Measurements from ENCODE around the gene NUDT5. TPM values are rescaled to one million over a fixed set of nuclear protein-coding genes. Genes with fewer than 3 reads are reported as not detected.

Gene NUDT5
- 10 to 100 TPM; 30.7 to 79.3 (median 42.3) TPM for total RNA-seq

GRCh38 chr10:12195603-12196506, at the start of gene NUDT5, which contains the start of gene CDC123:
NUDT5 (minus strand) TSS chr10:12195891; CDS start chr10:12186291, 9,600 bp downstream.
CDC123 (plus strand) TSS chr10:12196188; CDS start chr10:12196246, 58 bp downstream.
- 0% methylated on average over 44 to 45 of the region's 62 CpGs for WGBS, 2 donors
- Histone ChIP-seq H3K27ac (peak within 1 kb of the TSS; percentile 76 to 96 (median 90)), H3K4me3 (peak within 1 kb of the TSS; percentile 56 to 95 (median 80)), H3K27me3 (no peaks in the 10 kb centered on the region), H3K9me3 (no peaks in the 10 kb centered on the region), H3K4me1 (peaks cover 21 to 62% (median 28%) of the 10 kb centered on the region in 3 donors), H3K36me3 (peaks cover 0 to 45% (median 0%) of the 10 kb centered on the region in 3 donors)
- DNase-seq, result peak; percentile 44
- TF ChIP-seq POLR2A (IDR thresholded peaks at IDR 0.05) (peak in 1 of 4 donors; percentile 32), CTCF (IDR thresholded peaks at IDR 0.05) (peak in 1 of 6 experiments; percentile 11)
- intact Hi-C loops (cut with DNase I), result no loop called here

GRCh38 chr10:12243864-12244620, 48.4 kb upstream of the NUDT5 start:
- Histone ChIP-seq H3K4me3 (no peak overlapping the region), H3K27me3 (no peaks in the 10 kb centered on the region), H3K4me1 (peaks cover 15 to 31% (median 23%) of the 10 kb centered on the region in 3 donors), H3K9me3 (no peaks in the 10 kb centered on the region), H3K27ac (no peak overlapping the region), H3K36me3 (peaks cover 0 to 60% (median 31%) of the 10 kb centered on the region in 3 donors)
- intact Hi-C loops (cut with DNase I), result no loop called here
- 85 to 90% methylated on average over 16 to 18 of the region's 18 CpGs for WGBS, 2 donors
- TF ChIP-seq CTCF (IDR thresholded peaks at IDR 0.05), result no peak
- no peak for TF ChIP-seq POLR2A (IDR thresholded peaks at IDR 0.05)
- no peak for DNase-seq

GRCh38 chr10:12241810-12242529, 46.3 kb upstream of the NUDT5 start:
- Histone ChIP-seq H3K27ac (peak overlapping the region; percentile 44 to 78 (median 61)), H3K9me3 (no peaks in the 10 kb centered on the region), H3K27me3 (no peaks in the 10 kb centered on the region), H3K36me3 (peaks cover 0 to 59% (median 21%) of the 10 kb centered on the region in 3 donors), H3K4me1 (peaks cover 15 to 50% (median 38%) of the 10 kb centered on the region in 3 donors), H3K4me3 (no peak overlapping the region)
- TF ChIP-seq CTCF (IDR thresholded peaks at IDR 0.05), result no peak
- no peak for TF ChIP-seq POLR2A (IDR thresholded peaks at IDR 0.05)
- WGBS, 2 donors, result 35 to 41% methylated on average over 18 to 19 of the region's 19 CpGs
- DNase-seq, result no peak
- intact Hi-C loops (cut with DNase I), result no loop called here

GRCh38 chr10:12238821-12239220, 43.1 kb upstream of the NUDT5 start:
- no peak for DNase-seq

More at GRCh38 chr10:12238821-12239220, 43.1 kb upstream of the NUDT5 start:
- TF ChIP-seq POLR2A (IDR thresholded peaks at IDR 0.05), result no peak
- no peak for TF ChIP-seq CTCF (IDR thresholded peaks at IDR 0.05)
- Histone ChIP-seq H3K27ac (no peak overlapping the region), H3K36me3 (peaks cover 0 to 59% (median 0%) of the 10 kb centered on the region in 3 donors), H3K4me3 (no peak overlapping the region), H3K9me3 (no peaks in the 10 kb centered on the region), H3K27me3 (no peaks in the 10 kb centered on the region), H3K4me1 (peaks cover 15 to 72% (median 50%) of the 10 kb centered on the region in 3 donors)
- intact Hi-C loops (cut with DNase I), result no loop called here
- 84 to 85% methylated on average over 8 of the region's 8 CpGs for WGBS, 2 donors
